Mesenchymal stem cell (in vitro differentiated cells and primary cell): Measurements from ENCODE around the gene SLC51B.
"Not testable (repeated sequence)": the region's sequence is repeated elsewhere in the genome, so short reads cannot be mapped to it uniquely, and the experiment has no call there.

Experiments
- DNase-seq: peaks from one replicate; pipeline ENCODE4 v3.0.0-alpha.2; 2013
- H2AFZ ChIP-seq: one replicate; pipeline ENCODE4 v1.6.1; 2013; ENCODE audit warnings: low read depth, mild to moderate bottlenecking, control low read depth, inconsistent platforms, low read length, moderate library complexity
- H2AK5ac ChIP-seq: 2 replicates; pipeline ENCODE4 v1.6.1; 2013; ENCODE audit warnings: low read length, moderate library complexity, mild to moderate bottlenecking, inconsistent platforms; ENCODE audit not compliant: severe bottlenecking
- H2BK120ac ChIP-seq: one replicate; pipeline ENCODE4 v1.6.1; 2013; ENCODE audit warnings: low read depth, mild to moderate bottlenecking, inconsistent platforms, low read length, moderate library complexity
- H2BK12ac ChIP-seq, 2 experiments: one replicate each; pipeline ENCODE4 v1.6.1; 2013; ENCODE audit warnings: inconsistent platforms in 2 of 2, low read length in 2 of 2, mild to moderate bottlenecking in 2 of 2, moderate library complexity in 2 of 2, control low read depth in 1 of 2
- H2BK15ac ChIP-seq: one replicate; pipeline ENCODE4 v1.6.1; 2013; ENCODE audit warnings: mild to moderate bottlenecking, low read depth, inconsistent platforms; ENCODE audit not compliant: poor library complexity, severe bottlenecking
- H2BK5ac ChIP-seq: 2 replicates; pipeline ENCODE4 v1.6.1; 2013; ENCODE audit warnings: low read depth, mild to moderate bottlenecking, low read length, control low read depth, inconsistent platforms; ENCODE audit not compliant: poor library complexity, severe bottlenecking
- H3K14ac ChIP-seq, 2 experiments: one replicate each; pipeline ENCODE4 v1.6.1; 2013; ENCODE audit warnings: inconsistent platforms in 2 of 2, low read length in 2 of 2, control low read depth in 1 of 2, mild to moderate bottlenecking in 1 of 2, moderate library complexity in 1 of 2
- H3K18ac ChIP-seq, 2 experiments: one replicate each; pipeline ENCODE4 v1.6.1; 2013; ENCODE audit warnings: inconsistent platforms in 2 of 2, low read length in 2 of 2, control low read depth in 1 of 2, low read depth in 1 of 2, mild to moderate bottlenecking in 1 of 2
- H3K23ac ChIP-seq, 2 experiments: one replicate each; pipeline ENCODE4 v1.6.1; 2013; ENCODE audit warnings: inconsistent platforms in 2 of 2, low read length in 2 of 2, mild to moderate bottlenecking in 2 of 2, moderate library complexity in 2 of 2, control low read depth in 1 of 2
- H3K27ac ChIP-seq: 2 replicates; pipeline ENCODE4 v1.5.1; 2013; ENCODE audit warnings: mild to moderate bottlenecking, moderate library complexity, low read length, control low read depth, inconsistent platforms; ENCODE audit not compliant: poor library complexity, severe bottlenecking
- H3K27me3 ChIP-seq, 2 experiments: 2 replicates each; pipeline versions ENCODE4 v1.6.1 to v1.7.0; 2013; ENCODE audit warnings: low read length in 2 of 2, mild to moderate bottlenecking in 2 of 2, moderate library complexity in 2 of 2, control low read depth in 1 of 2, inconsistent platforms in 1 of 2; ENCODE audit not compliant: control insufficient read depth in 1 of 2, insufficient read depth in 1 of 2
- H3K36me3 ChIP-seq, 2 experiments: 2 replicates each; pipeline versions ENCODE4 v1.6.1 to v1.7.0; 2013; ENCODE audit warnings: low read length in 2 of 2, control low read depth in 1 of 2, inconsistent platforms in 1 of 2, low read depth in 1 of 2, mild to moderate bottlenecking in 1 of 2; ENCODE audit not compliant: insufficient read depth in 2 of 2, control insufficient read depth in 1 of 2
- H3K4ac ChIP-seq, 2 experiments: one replicate each; pipeline ENCODE4 v1.6.1; 2013; ENCODE audit warnings: inconsistent platforms in 2 of 2, low read length in 2 of 2, mild to moderate bottlenecking in 2 of 2, moderate library complexity in 2 of 2, control low read depth in 1 of 2, low read depth in 1 of 2
- H3K4me1 ChIP-seq: 2 replicates; pipeline ENCODE4 v1.6.1; 2013; ENCODE audit warnings: low read depth, low read length, control low read depth; ENCODE audit not compliant: control insufficient read depth, insufficient read depth
- H3K4me2 ChIP-seq: 2 replicates; pipeline ENCODE4 v1.6.1; 2013; ENCODE audit warnings: low read length, mild to moderate bottlenecking, inconsistent platforms; ENCODE audit not compliant: poor library complexity, severe bottlenecking
- H3K4me3 ChIP-seq, 2 experiments: 2 replicates each; pipeline versions ENCODE4 v1.5.1 to v1.7.0; 2013; ENCODE audit warnings: low read length in 2 of 2, mild to moderate bottlenecking in 2 of 2, control low read depth in 1 of 2, low read depth in 1 of 2; ENCODE audit not compliant: insufficient read depth in 1 of 2
- H3K79me1 ChIP-seq: replicated peaks from 2 replicates; pipeline ENCODE4 v1.6.1; 2013; ENCODE audit warnings: mild to moderate bottlenecking, control low read depth, low read length, inconsistent platforms; ENCODE audit not compliant: poor library complexity, severe bottlenecking
- H3K9ac ChIP-seq: 2 replicates; pipeline ENCODE4 v1.7.0; 2013; ENCODE audit warnings: mild to moderate bottlenecking, low read length, moderate library complexity
- H3K9me3 ChIP-seq: 2 replicates; pipeline ENCODE4 v1.7.0; 2013; ENCODE audit warnings: mild to moderate bottlenecking, low read length; ENCODE audit not compliant: control insufficient read depth
- H4K8ac ChIP-seq: one replicate; pipeline ENCODE4 v1.6.1; 2013; ENCODE audit warnings: inconsistent platforms, mild to moderate bottlenecking, low read length, moderate library complexity
- H4K91ac ChIP-seq: one replicate; pipeline ENCODE4 v1.6.1; 2013; ENCODE audit warnings: mild to moderate bottlenecking, low read length, inconsistent platforms
- WGBS: methylation state at CpG from one replicate; pipeline ENCODE4 v1.1.7; 2013; ENCODE audit warnings: mixed read lengths; 5-methylcytosine and 5-hydroxymethylcytosine counted together

The SLC51B gene

GRCh38 chr15:65099801-65100200, 54.6 kb downstream of the SLC51B start:
- Histone ChIP-seq H3K4me1 (peaks cover 24% of the 10 kb centered on the region), H3K36me3 (peaks cover 41 to 70% of the 10 kb centered on the region in 2 experiments)
- H3K9me3 ChIP-seq, H3K27me3 ChIP-seq, H2BK12ac ChIP-seq, H3K4me3 ChIP-seq, H3K27ac ChIP-seq, H3K18ac ChIP-seq, H3K14ac ChIP-seq, H2BK5ac ChIP-seq, H2AK5ac ChIP-seq, DNase-seq, H4K91ac ChIP-seq, H2BK15ac ChIP-seq, H3K4ac ChIP-seq, H3K79me1 ChIP-seq, H2AFZ ChIP-seq, H3K23ac ChIP-seq, H4K8ac ChIP-seq, H3K9ac ChIP-seq, H2BK120ac ChIP-seq, H3K4me2 ChIP-seq: not testable (repeated sequence)
- 99% methylated on average over 7 of the region's 10 CpGs for WGBS

- Histone ChIP-seq H3K9me3 (no peaks in the 10 kb centered on the region), H3K4ac (no peak overlapping the region), H3K27me3 (no peaks in the 10 kb centered on the region), H3K9ac (no peak overlapping the region), H2AK5ac (no peak overlapping the region), H3K4me3 (no peak overlapping the region), H2BK12ac (no peak overlapping the region), H3K27ac (no peak overlapping the region), H4K8ac (no peak overlapping the region), H2BK120ac (no peak overlapping the region), H3K14ac (no peak overlapping the region), H3K23ac (no peak overlapping the region), H2BK15ac (no peak overlapping the region), H3K4me2 (no peak overlapping the region), H2BK5ac (no peak overlapping the region), H3K18ac (no peak overlapping the region), H4K91ac (no peak overlapping the region), H3K79me1 (no peaks in the 10 kb centered on the region), H3K36me3 (peaks cover 44 to 76% of the 10 kb centered on the region in 2 experiments), H2AFZ (no peak overlapping the region), H3K4me1 (peaks cover 22% of the 10 kb centered on the region)
- WGBS, result 88% methylated on average over 7 of the region's 7 CpGs
- no peak for DNase-seq
These were observed 55.3 kb downstream of the SLC51B start for GRCh38 chr15:65100442-65100841.

DNA sequence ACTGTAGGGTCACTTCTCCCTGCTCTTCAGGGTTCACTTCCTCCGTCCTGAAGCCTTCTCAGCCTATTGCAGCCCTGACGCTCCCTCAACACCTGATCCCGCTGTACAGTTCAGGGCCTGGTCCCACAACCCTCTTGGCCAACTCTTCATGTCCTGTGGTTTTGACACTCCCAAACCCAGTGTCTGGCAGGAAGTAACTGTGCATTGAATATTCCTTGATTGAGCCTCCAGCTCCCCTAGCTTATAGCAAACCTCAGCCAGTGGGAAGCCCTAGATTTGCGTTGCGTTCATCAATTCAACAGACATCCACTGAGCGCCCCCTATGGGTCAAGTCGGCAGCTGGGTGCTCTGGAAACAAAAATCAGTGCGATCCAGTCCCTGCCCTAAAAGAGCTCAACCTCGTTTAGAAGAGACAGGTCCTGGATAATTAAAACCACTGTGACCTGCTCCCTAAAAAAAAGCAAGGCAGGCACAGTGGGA, 56.3 kb downstream of the SLC51B start:
- Histone ChIP-seq H3K4me1 (peaks cover 15% of the 10 kb centered on the region), H3K27me3 (no peaks in the 10 kb centered on the region), H4K91ac (no peak overlapping the region), H3K4me3 (no peak overlapping the region), H2BK5ac (no peak overlapping the region), H3K4ac (no peak overlapping the region), H3K27ac (no peak overlapping the region), H2BK120ac (no peak overlapping the region), H3K9me3 (no peaks in the 10 kb centered on the region), H2BK15ac (no peak overlapping the region), H2BK12ac (no peak overlapping the region), H3K14ac (no peak overlapping the region), H2AK5ac (no peak overlapping the region), H3K4me2 (peak overlapping the region; percentile 42), H3K18ac (peak overlapping the region in 1 of 2 experiments; percentile 13), H2AFZ (no peak overlapping the region), H3K9ac (no peak overlapping the region), H3K36me3 (peaks cover 52 to 84% of the 10 kb centered on the region in 2 experiments), H4K8ac (peak overlapping the region; percentile 80), H3K23ac (no peak overlapping the region), H3K79me1 (no peaks in the 10 kb centered on the region)
- peak; percentile 70 for DNase-seq
- 42% methylated on average over 9 of the region's 9 CpGs for WGBS

DNA sequence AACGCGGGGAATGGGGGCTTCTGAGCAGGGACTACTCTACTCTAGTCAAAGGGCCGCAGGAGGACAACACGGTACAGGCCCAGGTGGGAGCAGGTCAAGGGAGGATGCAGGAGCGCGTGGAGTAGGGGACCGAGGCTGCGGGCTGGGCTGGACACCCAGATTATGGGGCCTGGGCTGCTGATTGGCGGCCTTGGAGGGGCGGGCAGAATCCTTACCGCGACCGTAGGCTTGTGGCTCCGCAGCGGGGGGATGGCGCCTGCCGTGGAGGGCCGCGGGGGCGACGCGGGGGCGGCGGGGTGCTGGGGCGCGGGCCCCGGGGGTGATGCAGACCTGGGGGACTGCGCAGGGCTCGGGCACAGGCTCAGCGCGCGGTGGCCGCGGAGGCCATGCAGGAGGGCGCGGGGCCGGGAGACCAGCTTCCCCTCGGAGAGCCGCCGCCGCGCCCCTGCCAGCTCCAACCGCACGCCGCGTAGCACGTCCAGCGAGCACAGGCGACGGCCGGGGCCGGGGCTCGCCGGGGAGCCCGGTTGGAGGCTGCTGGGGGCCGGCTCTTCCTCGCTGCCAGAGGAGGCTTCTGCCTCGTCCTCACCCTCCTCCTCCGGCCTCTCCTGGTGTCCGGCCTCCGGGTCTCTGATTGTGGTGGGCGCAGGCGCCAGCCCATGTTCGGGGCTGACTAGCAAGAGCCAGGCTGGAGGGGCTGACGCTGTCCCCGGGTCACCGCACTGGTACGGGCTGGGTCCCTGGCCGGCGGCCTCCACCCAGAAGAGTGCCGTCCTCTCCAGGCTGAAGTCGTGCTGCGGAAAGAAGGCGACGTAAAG, 56.9 kb downstream of the SLC51B start:
- Histone ChIP-seq H2AK5ac (no peak overlapping the region), H3K9ac (no peak overlapping the region)

More for the DNA sequence above, 56.9 kb downstream of the SLC51B start:
- Histone ChIP-seq H2AFZ (no peak overlapping the region), H2BK15ac (no peak overlapping the region), H3K36me3 (peaks cover 52 to 78% of the 10 kb centered on the region in 2 experiments), H3K4me1 (peaks cover 9% of the 10 kb centered on the region), H4K91ac (no peak overlapping the region), H2BK12ac (no peak overlapping the region), H3K4me2 (peak overlapping the region; percentile 42), H4K8ac (peak overlapping the region; percentile 80), H2BK120ac (peak overlapping the region; percentile 4), H3K27me3 (no peaks in the 10 kb centered on the region), H3K14ac (no peak overlapping the region), H3K23ac (no peak overlapping the region), H3K27ac (no peak overlapping the region), H3K4me3 (no peak overlapping the region), H2BK5ac (no peak overlapping the region), H3K79me1 (no peaks in the 10 kb centered on the region), H3K9me3 (no peaks in the 10 kb centered on the region), H3K4ac (no peak overlapping the region), H3K18ac (peak overlapping the region in 1 of 2 experiments; percentile 13)
- 41% methylated on average over 64 of the region's 75 CpGs for WGBS
- no peak for DNase-seq
